Measurements from ENCODE around the gene TANC1. TPM values are rescaled to one million over a fixed set of nuclear protein-coding genes. Genes with fewer than 3 reads are reported as not detected.

The TANC1 gene
- total RNA-seq, 6 experiments from 2014 or later = 4.0 to 12.7 (median 11.3) TPM

DNA sequence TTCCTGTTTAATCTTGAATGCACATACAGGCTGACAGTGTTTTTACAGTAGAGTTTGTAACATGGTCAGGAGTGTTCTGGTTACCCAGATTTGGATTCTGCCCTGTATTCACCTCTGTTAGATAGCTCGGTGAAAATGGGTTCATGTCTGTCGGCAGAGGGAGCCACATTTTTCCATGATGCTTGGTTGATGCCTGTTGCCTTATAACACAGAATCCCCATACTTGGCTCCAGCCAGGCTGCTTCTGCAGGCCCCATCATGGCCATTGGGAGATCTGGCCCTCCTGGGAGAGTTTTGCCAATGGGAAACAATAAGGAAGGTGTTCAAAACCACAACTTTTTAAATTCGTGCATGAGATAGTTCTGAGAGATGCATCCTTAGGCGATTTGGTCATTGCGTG, 240.0 kb downstream of the TANC1 start:
- intact Hi-C loops (cut with DNase I) = no loop called here
- H3K27me3 ChIP-seq = no peaks in the 10 kb centered on the region
- H3K4me3 ChIP-seq = no peak overlapping the region
- H3K4me1 ChIP-seq = no peaks in the 10 kb centered on the region
- TF ChIP-seq POLR2A (IDR thresholded peaks at IDR 0.05) = no peak
- TF ChIP-seq, protein P1, sequence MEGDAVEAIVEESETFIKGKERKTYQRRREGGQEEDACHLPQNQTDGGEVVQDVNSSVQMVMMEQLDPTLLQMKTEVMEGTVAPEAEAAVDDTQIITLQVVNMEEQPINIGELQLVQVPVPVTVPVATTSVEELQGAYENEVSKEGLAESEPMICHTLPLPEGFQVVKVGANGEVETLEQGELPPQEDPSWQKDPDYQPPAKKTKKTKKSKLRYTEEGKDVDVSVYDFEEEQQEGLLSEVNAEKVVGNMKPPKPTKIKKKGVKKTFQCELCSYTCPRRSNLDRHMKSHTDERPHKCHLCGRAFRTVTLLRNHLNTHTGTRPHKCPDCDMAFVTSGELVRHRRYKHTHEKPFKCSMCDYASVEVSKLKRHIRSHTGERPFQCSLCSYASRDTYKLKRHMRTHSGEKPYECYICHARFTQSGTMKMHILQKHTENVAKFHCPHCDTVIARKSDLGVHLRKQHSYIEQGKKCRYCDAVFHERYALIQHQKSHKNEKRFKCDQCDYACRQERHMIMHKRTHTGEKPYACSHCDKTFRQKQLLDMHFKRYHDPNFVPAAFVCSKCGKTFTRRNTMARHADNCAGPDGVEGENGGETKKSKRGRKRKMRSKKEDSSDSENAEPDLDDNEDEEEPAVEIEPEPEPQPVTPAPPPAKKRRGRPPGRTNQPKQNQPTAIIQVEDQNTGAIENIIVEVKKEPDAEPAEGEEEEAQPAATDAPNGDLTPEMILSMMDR (IDR thresholded peaks at IDR 0.05) = no peak
- 61% methylated on average over 3 of the region's 5 CpGs for WGBS (ENCODE audit: insufficient coverage, low coverage, low lambda C conversion rate, missing lambda C conversion rate)
- ATAC-seq (no peak), DNase-seq (peak in 1 of 3 donors; percentile 3)
- no peak overlapping the region for H3K27ac ChIP-seq
- H3K36me3 ChIP-seq = no peaks in the 10 kb centered on the region
- no peaks in the 10 kb centered on the region for H3K9me3 ChIP-seq

DNA sequence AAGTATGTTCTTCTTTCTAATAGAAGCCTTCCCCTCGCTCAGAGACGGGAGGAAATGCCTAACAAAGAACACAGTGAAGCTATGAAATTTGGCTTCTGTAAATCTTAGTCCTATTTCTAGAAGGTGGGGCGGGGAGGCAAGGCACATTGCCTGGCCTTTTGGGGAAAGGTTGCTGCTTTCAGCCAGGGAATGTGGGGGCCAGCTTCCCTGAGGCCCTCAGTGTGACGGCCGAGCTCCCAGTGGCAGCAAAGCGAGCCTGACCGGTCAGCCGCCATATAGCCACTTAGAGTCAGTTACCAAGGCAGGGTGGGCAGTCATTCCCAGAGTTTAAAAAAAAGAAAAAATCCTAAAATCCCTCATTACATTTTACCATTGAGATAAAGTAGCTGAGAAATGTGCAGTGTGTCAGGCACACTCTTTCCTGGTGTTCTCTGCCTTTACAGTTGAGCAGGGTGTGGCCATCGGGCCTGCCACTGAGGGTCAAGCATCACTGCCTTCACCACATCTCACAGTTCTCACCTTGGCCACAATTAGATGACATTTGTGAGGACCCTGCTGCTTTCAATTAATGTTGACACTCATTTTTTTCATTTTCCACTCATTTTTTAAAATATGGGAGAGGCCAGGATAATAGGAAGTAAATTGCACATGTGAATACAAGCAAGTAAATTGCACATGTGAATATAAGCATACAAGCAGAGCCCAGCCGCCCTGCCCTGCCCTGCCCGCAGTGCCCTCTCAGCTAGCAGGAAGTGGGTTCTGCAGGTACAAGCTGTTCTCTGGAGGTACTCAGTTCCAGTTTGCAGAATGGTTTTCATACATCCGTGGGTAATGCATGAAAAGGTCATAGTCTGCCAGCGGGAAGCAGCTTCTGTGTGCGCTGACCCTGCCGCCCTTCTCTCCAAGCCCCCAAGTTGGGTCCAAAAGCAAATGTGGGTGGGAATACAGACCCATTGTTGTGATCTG, 241.2 kb downstream of the TANC1 start:
- Histone ChIP-seq H3K4me3 (no peak overlapping the region), H3K9me3 (no peaks in the 10 kb centered on the region), H3K27ac (no peak overlapping the region), H3K27me3 (no peaks in the 10 kb centered on the region), H3K4me1 (no peaks in the 10 kb centered on the region), H3K36me3 (peaks cover 0 to 2% (median 0%) of the 10 kb centered on the region in 4 donors)
- intact Hi-C loops (cut with DNase I) = no loop called here
- 80% methylated on average over 5 of the region's 15 CpGs for WGBS (ENCODE audit: insufficient coverage, low coverage, low lambda C conversion rate, missing lambda C conversion rate)
- DNase-seq = no peak
- no peak for TF ChIP-seq POLR2A (IDR thresholded peaks at IDR 0.05)
- TF ChIP-seq, protein P1 (IDR thresholded peaks at IDR 0.05) = no peak
- peak; percentile 15 to 58 (median 50) for ATAC-seq

DNA sequence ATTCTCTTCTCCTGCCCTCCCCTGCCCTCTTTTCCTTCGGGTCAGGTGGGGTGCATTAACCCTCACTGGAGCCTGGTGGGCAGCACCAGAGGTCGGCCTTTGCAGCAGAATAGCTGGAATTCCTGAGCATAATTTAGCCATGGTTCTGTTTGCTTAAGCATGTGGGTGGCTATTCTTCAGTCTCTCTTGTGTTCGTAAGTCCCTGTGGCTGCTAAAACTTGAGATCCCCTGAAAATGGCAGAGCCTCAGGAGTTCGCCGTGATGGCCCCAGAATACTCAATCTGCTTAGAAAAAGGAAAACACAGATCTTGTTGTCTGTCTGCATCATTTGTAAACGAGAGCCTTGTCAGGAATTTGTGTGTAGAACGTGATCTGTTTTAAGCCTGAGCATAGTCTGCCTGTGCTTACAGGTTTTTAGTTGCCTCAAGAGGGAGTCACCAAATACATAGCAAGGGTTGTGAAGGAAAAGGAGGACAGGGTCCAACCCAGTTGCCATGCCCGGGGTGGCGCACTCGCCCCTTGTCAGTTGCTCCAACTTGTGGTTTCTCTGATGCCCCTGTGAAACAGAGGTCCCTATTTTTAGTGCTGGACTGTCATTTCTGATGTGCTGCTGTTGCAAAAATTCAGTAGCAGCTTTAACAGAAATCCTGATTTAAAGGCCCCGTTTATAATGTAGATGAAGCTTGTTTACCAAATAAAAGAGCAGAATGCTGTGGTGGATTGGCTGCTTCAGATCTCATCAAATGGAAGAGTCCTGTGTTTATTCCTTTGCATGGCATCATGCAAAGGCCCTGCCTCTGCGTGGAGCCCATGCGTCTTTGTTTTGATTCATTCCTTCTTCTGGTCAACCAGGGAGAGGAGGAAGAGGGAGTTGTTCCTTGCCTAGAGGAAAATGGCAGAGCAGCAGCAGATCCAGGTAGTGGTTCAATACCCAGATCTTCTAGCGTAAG, 243.3 kb downstream of the TANC1 start:
- Histone ChIP-seq H3K27ac (no peak overlapping the region), H3K4me1 (no peaks in the 10 kb centered on the region), H3K9me3 (no peaks in the 10 kb centered on the region), H3K27me3 (no peaks in the 10 kb centered on the region), H3K4me3 (no peak overlapping the region), H3K36me3 (peaks cover 0 to 6% (median 0%) of the 10 kb centered on the region in 4 donors)
- intact Hi-C loops (cut with DNase I) = no loop called here
- 75% methylated on average over 11 of the region's 14 CpGs for WGBS (ENCODE audit: insufficient coverage, low coverage, low lambda C conversion rate, missing lambda C conversion rate)
- TF ChIP-seq POLR2A (IDR thresholded peaks at IDR 0.05) = no peak
- TF ChIP-seq, protein P1 (IDR thresholded peaks at IDR 0.05) = no peak
- DNase-seq = no peak
- no peak for ATAC-seq

DNA sequence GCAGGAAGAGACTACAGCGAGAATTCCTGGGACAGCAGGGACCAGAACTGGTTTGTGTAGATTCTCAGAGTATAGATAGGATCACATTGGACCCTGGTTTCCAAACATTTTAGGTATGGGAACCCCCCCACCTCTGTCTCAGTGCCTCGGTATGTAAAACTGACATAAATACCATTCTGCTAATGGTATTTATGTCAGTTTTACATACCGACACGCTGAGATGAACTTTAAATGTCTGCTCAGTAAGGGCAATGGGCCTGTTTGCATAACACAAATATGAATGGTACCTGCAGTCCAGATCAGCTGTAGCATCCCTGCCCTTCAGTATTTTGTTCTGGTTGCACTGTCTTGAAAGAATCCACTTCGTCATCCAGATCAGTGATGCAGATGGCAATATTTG, 244.9 kb downstream of the TANC1 start:
- 97% methylated on average over 5 of the region's 5 CpGs for WGBS (ENCODE audit: insufficient coverage, low coverage, low lambda C conversion rate, missing lambda C conversion rate)
- ATAC-seq = no peak

More for the DNA sequence above, 244.9 kb downstream of the TANC1 start:
- Histone ChIP-seq H3K4me3 (no peak overlapping the region), H3K27me3 (no peaks in the 10 kb centered on the region), H3K9me3 (no peaks in the 10 kb centered on the region), H3K4me1 (no peaks in the 10 kb centered on the region), H3K27ac (no peak overlapping the region), H3K36me3 (peaks cover 0 to 13% (median 0%) of the 10 kb centered on the region in 4 donors)
- intact Hi-C loops (cut with DNase I) = no loop called here
- no peak for DNase-seq
- TF ChIP-seq, protein P1 (IDR thresholded peaks at IDR 0.05) = no peak
- TF ChIP-seq POLR2A (IDR thresholded peaks at IDR 0.05) = no peak

Measured in right lobe of liver (tissue), 6 donors.